Suprapubic skin (tissue), 3 donors: Measurements from ENCODE around the gene STARD10.

Experiments used
- CTCF ChIP-seq, 2 donors: fragments of 200-600 bp in 1 of 2; fragments of 450-650 bp in 1 of 2; sonication (generic) in 1 of 2; IDR thresholded peaks; one replicate each; pipeline ENCODE4 v1.5.1; 2016 to 2019; ENCODE audit warnings: antibody characterized with exemption in 2 of 2, mild to moderate bottlenecking in 1 of 2, moderate library complexity in 1 of 2
- POLR2A ChIP-seq, 2 donors: fragments of 450-650 bp; IDR thresholded peaks; one replicate each; pipeline ENCODE4 v1.6.1; 2017; ENCODE audit warnings: antibody characterized with exemption in 2 of 2, mild to moderate bottlenecking in 2 of 2, moderate library complexity in 2 of 2

- TF ChIP-seq CTCF (IDR thresholded peaks at IDR 0.05), result no peak
- TF ChIP-seq POLR2A (IDR thresholded peaks at IDR 0.05), result no peak
Observed at GRCh38 chr11:72784662-72785061, 9.2 kb downstream of the STARD10 start.
